HG03520 (cell line): ENCODE measurements around the gene RNGTT.

Experiments
- ATAC-seq: cut with Tn5 transposase; IDR thresholded peaks from one replicate; pipeline ENCODE4 v1.9.1; 2021; ENCODE audit warnings: mild to moderate bottlenecking, moderate library complexity; ENCODE audit not compliant: unreplicated experiment

Gene RNGTT

GRCh38 chr6:88619951-88620350 lies 343.5 kb downstream of the RNGTT start:
- no peak for ATAC-seq

GRCh38 chr6:88616380-88616779 lies 347.0 kb downstream of the RNGTT start:
- ATAC-seq = no peak

GRCh38 chr6:88614316-88614877 lies 349.0 kb downstream of the RNGTT start:
- ATAC-seq = no peak

GRCh38 chr6:88612631-88613030 lies 350.8 kb downstream of the RNGTT start:
- no peak for ATAC-seq

GRCh38 chr6:88611721-88612120 lies 351.7 kb downstream of the RNGTT start:
- no peak for ATAC-seq

GRCh38 chr6:88609983-88610382 lies 353.4 kb downstream of the RNGTT start:
- no peak for ATAC-seq

GRCh38 chr6:88605271-88605670 lies 358.1 kb downstream of the RNGTT start:
- ATAC-seq = no peak

GRCh38 chr6:88599571-88599970 lies 363.8 kb downstream of the RNGTT start:
- ATAC-seq = no peak

GRCh38 chr6:88596801-88597200 lies 366.6 kb downstream of the RNGTT start:
- no peak for ATAC-seq

- ATAC-seq = no peak
Observed at GRCh38 chr6:88588938-88589337, 374.5 kb downstream of the RNGTT start.

- no peak for ATAC-seq
Observed at GRCh38 chr6:88587150-88587520, 376.3 kb downstream of the RNGTT start.

GRCh38 chr6:88586371-88587149 lies 376.9 kb downstream of the RNGTT start:
- no peak for ATAC-seq

- ATAC-seq = no peak
Observed at GRCh38 chr6:88585276-88585692, 378.1 kb downstream of the RNGTT start.

GRCh38 chr6:88584581-88585275 lies 378.7 kb downstream of the RNGTT start:
- ATAC-seq = no peak

- ATAC-seq = no peak
Observed at GRCh38 chr6:88577461-88577860, 386.0 kb downstream of the RNGTT start.

- ATAC-seq = no peak
Observed at GRCh38 chr6:88575536-88575935, 387.9 kb downstream of the RNGTT start.

GRCh38 chr6:88574651-88575050 lies 388.8 kb downstream of the RNGTT start:
- no peak for ATAC-seq

GRCh38 chr6:88574031-88574430 lies 389.4 kb downstream of the RNGTT start:
- no peak for ATAC-seq

GRCh38 chr6:88573561-88573960 lies 389.9 kb downstream of the RNGTT start:
- no peak for ATAC-seq

GRCh38 chr6:88572449-88573139 lies 390.8 kb downstream of the RNGTT start:
- ATAC-seq = no peak

- ATAC-seq = no peak
Observed at GRCh38 chr6:88569959-88570358, 393.5 kb downstream of the RNGTT start.

- ATAC-seq = no peak
Observed at GRCh38 chr6:88567696-88568095, 395.7 kb downstream of the RNGTT start.
